HFFc6 (cell line): ENCODE results near the gene VENTX. TPM values are rescaled to one million over a fixed set of nuclear protein-coding genes. Genes with fewer than 3 reads are reported as not detected.
A peak's percentile ranks its signal among the peaks of the same experiment; 100 is the strongest.

Experiments
- DNase-seq: peaks from one replicate; pipeline ENCODE4 v3.0.0-alpha.2; 2018
- H3K27ac Mint-ChIP-seq: 2 replicates; pipeline ENCODE4 v1.8.0; 2020; ENCODE audit warnings: mild to moderate bottlenecking, mixed read lengths
- H3K27me3 Mint-ChIP-seq: 2 replicates; pipeline ENCODE4 v1.8.0; 2021; ENCODE audit warnings: mild to moderate bottlenecking, moderate library complexity, mixed read lengths; ENCODE audit not compliant: insufficient read depth
- H3K36me3 Mint-ChIP-seq: 2 replicates; pipeline ENCODE4 v1.8.0; 2021; ENCODE audit warnings: low read depth, mixed read lengths
- H3K4me1 Mint-ChIP-seq: 2 replicates; pipeline ENCODE4 v1.8.0; 2020; ENCODE audit warnings: low read depth, mixed read lengths
- H3K4me3 Mint-ChIP-seq: 2 replicates; pipeline ENCODE4 v1.8.0; 2020; ENCODE audit warnings: mild to moderate bottlenecking, moderate library complexity, mixed read lengths
- H3K9me3 Mint-ChIP-seq: 2 replicates; pipeline ENCODE4 v1.8.0; 2020; ENCODE audit warnings: mild to moderate bottlenecking, mixed read lengths
- total RNA-seq, 6 experiments: library from RNA; stranded (reverse); fragmentation: NEBNext Ultra II Directional; extraction: Animal tissue kit (Norgen Biotek cat#: 25700); gene quantifications; 2 replicates in 1 of 6; 3 replicates in 5 of 6; pipeline ENCODE4 v1.2.3, GENCODE V29; 2021
- TF ChIP-seq, protein P1 (sequence below): fragments of 200-600 bp; sonication (generic); IDR thresholded peaks from 2 replicates; pipeline ENCODE4 v1.5.0; 2021; ENCODE audit warnings: antibody characterized with exemption, mild to moderate bottlenecking

Gene VENTX
- total RNA-seq, 6 experiments from 2014 or later = not detected

DNA sequence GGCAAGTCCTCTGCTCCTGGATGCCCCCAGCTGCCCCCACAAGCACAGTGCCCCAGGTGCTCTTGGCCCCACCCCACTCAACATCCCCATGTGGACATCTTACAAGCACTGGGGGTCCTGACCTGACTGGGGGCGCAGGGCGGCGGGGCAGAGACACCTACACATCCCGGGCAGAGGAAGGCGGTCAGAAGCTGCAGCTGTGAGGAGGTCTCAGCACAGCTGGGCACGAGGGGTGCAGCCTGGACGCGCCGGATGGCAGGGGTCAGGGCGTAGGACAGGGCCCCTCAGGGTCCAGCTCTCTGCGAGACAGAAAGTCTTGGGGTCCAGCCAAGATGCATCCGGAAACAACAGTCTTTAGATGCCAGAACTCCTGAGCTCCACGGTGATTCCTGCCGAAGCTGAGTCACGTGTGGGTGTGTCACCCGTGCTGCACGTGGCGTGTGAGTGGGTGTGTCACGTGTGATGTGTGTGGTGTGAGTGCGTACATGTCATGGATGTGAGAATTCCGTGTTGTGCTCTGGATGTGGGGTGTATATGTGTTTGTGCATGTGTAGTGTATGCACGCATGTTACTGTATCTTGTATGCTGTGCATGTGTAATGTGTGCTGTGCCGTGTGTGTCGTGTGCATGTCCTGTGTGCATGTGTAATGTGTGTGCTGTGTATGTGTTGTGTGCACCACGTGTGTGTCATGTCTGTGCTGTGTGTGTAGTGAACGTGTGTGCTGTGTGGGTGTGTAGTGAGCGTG is 5.1 kb downstream of the VENTX start:
- H3K36me3 Mint-ChIP-seq = no peaks in the 10 kb centered on the region
- no peak overlapping the region for H3K4me3 Mint-ChIP-seq
- no peaks in the 10 kb centered on the region for H3K9me3 Mint-ChIP-seq
- TF ChIP-seq, protein P1, sequence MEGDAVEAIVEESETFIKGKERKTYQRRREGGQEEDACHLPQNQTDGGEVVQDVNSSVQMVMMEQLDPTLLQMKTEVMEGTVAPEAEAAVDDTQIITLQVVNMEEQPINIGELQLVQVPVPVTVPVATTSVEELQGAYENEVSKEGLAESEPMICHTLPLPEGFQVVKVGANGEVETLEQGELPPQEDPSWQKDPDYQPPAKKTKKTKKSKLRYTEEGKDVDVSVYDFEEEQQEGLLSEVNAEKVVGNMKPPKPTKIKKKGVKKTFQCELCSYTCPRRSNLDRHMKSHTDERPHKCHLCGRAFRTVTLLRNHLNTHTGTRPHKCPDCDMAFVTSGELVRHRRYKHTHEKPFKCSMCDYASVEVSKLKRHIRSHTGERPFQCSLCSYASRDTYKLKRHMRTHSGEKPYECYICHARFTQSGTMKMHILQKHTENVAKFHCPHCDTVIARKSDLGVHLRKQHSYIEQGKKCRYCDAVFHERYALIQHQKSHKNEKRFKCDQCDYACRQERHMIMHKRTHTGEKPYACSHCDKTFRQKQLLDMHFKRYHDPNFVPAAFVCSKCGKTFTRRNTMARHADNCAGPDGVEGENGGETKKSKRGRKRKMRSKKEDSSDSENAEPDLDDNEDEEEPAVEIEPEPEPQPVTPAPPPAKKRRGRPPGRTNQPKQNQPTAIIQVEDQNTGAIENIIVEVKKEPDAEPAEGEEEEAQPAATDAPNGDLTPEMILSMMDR = no peak
- DNase-seq = peak; percentile 48
- H3K4me1 Mint-ChIP-seq = peaks cover 7% of the 10 kb centered on the region
- H3K27ac Mint-ChIP-seq = no peak overlapping the region
- H3K27me3 Mint-ChIP-seq = peaks cover 17% of the 10 kb centered on the region

DNA sequence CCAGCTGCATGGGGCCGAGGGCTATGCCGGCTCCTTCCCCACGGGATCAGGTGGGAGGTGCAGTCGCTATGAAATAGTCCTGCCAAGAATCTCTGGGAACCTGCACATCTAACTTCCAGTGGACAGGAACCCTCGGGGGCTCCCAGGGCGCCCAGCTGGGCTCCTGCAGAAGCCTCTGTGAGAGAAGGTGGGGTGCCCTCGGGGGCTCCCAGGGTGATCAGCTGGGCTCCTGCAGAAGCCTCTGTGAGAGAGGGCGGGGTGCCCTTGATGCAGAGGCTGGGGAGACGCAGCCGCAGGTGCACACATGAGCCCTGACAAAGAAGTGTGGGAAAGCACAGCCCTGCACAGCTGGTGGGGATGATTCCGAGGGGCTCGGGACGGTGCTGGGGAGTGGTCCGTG is 5.9 kb downstream of the VENTX start:
- Mint-ChIP-seq H3K4me1 (peaks cover 7% of the 10 kb centered on the region), H3K27me3 (peaks cover 13% of the 10 kb centered on the region), H3K4me3 (no peak overlapping the region), H3K27ac (no peak overlapping the region), H3K9me3 (no peaks in the 10 kb centered on the region), H3K36me3 (no peaks in the 10 kb centered on the region)
- TF ChIP-seq, protein P1 = no peak
- DNase-seq = no peak

DNA sequence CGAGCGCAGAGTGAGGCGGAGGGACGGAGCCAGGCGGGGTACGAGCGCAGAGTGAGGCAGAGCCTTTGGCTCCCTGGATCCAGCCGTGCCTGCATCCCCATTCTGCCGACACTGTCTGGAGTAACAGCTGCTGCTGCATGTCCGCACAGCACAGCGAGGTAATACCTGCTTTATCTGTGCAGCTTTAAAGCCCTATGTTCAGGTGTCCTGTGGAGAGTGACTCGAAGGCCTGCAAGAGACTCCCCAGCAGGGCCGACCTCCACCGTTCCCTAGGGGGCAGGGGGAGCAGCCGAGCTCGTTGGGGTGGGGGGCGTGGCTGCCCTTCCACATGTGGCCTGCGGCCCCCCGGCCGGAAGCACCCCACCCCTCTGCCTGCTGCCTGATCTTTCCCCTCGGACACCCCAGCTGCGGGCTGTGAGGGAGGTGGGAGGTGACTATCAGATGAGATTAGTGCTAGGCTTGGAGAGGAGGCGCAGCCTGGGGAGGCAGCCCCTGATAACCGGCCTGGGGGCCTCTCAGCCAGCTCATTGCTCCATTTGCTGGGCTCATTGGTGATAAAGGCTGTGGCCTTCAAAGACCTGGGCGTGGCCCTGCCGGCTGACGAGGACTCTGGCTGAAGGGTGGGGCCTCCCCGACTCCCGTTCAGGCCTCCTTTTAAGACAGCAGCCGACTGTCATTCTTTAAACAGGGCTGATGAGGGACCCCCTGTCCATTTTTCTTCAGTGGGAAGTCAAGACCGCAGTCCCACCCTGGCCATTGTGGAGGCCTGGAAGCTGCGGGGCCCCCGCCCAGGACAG is 8.0 kb downstream of the VENTX start:
- no peak overlapping the region for H3K27ac Mint-ChIP-seq

DNA sequence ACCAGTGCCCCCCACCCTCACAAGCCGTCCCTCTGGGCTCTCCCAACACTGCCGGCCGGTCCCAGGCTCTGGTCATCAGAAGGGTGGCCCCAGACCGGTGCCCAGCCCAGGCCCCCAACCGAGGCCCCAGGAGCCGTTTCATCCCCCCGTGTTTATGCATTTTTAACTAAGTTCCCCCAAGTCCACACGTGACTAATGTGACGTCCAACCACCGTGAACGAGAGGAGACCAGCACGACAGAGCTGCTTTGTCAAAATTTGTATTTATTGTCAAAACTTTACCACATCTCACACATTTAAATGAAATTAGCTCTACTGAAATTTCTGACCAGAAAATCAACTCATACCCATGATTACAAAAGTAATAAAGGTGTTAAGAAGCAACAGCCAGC is 8.6 kb downstream of the VENTX start:
- TF ChIP-seq, protein P1 = no peak
- no peaks in the 10 kb centered on the region for H3K9me3 Mint-ChIP-seq

More for the DNA sequence above, 8.0 kb downstream of the VENTX start:
- Mint-ChIP-seq H3K27me3 (peaks cover 16% of the 10 kb centered on the region), H3K4me3 (no peak overlapping the region), H3K4me1 (peaks cover 7% of the 10 kb centered on the region), H3K36me3 (no peaks in the 10 kb centered on the region), H3K9me3 (no peaks in the 10 kb centered on the region)
- TF ChIP-seq, protein P1 = no peak
- no peak for DNase-seq

DNA sequence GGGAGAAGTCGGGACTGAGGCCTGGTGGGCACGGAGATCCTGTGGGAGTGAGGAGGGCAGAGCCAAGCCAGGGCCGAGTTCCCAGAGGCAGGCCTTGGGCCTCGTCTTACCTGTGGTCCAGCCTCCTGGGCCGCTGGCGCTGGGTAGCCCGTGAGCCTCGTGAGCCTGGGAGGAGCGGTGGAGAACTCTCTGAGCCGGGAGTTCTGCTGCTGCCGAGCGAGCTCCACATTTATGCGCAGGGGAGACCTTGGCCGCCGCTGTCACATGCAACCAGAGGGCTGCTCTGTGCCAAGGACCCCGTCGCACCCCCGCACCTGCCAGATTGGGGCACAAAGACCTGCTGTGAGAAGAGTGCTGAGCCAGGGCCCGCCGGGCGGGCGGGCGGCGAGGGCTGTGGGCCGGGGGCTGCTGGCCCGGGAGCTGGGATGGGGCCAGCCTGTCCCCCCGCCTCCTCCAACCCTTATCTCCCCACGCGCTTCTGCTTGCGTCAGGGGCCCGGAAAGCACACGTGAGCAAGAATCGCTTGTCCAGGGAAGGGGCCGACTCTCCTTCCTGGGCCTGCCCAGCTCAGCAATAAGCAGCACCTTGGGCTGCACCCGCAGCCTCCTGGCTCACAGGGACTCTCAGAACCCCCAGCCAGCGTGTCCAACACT is 10.2 kb downstream of the VENTX start:
- H3K4me1 Mint-ChIP-seq = peaks cover 5% of the 10 kb centered on the region
- TF ChIP-seq, protein P1 = no peak
- peaks cover 15% of the 10 kb centered on the region for H3K27me3 Mint-ChIP-seq
- no peaks in the 10 kb centered on the region for H3K9me3 Mint-ChIP-seq
- no peak overlapping the region for H3K4me3 Mint-ChIP-seq
- DNase-seq = no peak
- H3K27ac Mint-ChIP-seq = no peak overlapping the region
- H3K36me3 Mint-ChIP-seq = no peaks in the 10 kb centered on the region

More for the DNA sequence above, 8.6 kb downstream of the VENTX start:
- Mint-ChIP-seq H3K27me3 (peaks cover 16% of the 10 kb centered on the region), H3K4me3 (no peak overlapping the region), H3K27ac (no peak overlapping the region), H3K4me1 (peaks cover 7% of the 10 kb centered on the region), H3K36me3 (no peaks in the 10 kb centered on the region)
- DNase-seq = no peak
